IMR-90 (cell line): ENCODE results near the gene ZNF74. TPM values are rescaled to one million over a fixed set of nuclear protein-coding genes. Genes with fewer than 3 reads are reported as not detected.

Experiments
- ATAC-seq: fragments of 200-7000 bp; cut with Tn5 transposase; 2 replicates; pipeline ENCODE4 v1.9.1; 2020; ENCODE audit warnings: low read depth, mild to moderate bottlenecking, moderate library complexity
- Bru-seq: library from RNA; stranded (reverse); fragments of 400-500 nt; gene quantifications from one replicate; lab custom pipeline; 2021; lab: Mats Ljungman, UMichigan
- BruChase-seq, 2 experiments: library from RNA; stranded (reverse); fragments of 400-500 nt; gene quantifications; one replicate each; lab custom pipeline; 2021; lab: Mats Ljungman, UMichigan
- BruUV-seq: library from RNA; stranded (reverse); fragments of 400-500 nt; replicated peaks from 2 replicates; lab custom pipeline; 2021; lab: Mats Ljungman, UMichigan
- CTCF ChIA-PET: fragments of 300-600 bp; formaldehyde crosslinking; extraction: SDS; loops from one replicate; lab custom pipeline; 2021; ENCODE audit warnings: antibody characterized with exemption; lab: Yijun Ruan, JAX
- POLR2A ChIA-PET: fragments of 300-600 bp; sonication (Branson Sonifier 250); formaldehyde crosslinking; loops from one replicate; lab custom pipeline; 2022; ENCODE audit warnings: antibody characterized with exemption; ENCODE audit not compliant: unreplicated experiment; lab: Charles Lee
- DNase-seq: peaks from one replicate; pipeline ENCODE4 v3.0.0; 2013
- H2AFZ ChIP-seq: replicated peaks from 2 replicates; pipeline ENCODE3; 2013; ENCODE audit warnings: low read length, mild to moderate bottlenecking; ENCODE audit not compliant: poor library complexity
- H2AK5ac ChIP-seq: 2 replicates; pipeline ENCODE4 v1.6.1; 2013; ENCODE audit warnings: low read depth, low read length, inconsistent platforms
- H2AK9ac ChIP-seq: replicated peaks from 2 replicates; pipeline ENCODE3; 2013; ENCODE audit warnings: mild to moderate bottlenecking, low read depth, low read length, moderate library complexity; ENCODE audit not compliant: poor library complexity
- H2BK120ac ChIP-seq: 2 replicates; pipeline ENCODE4 v1.6.1; 2013; ENCODE audit warnings: low read depth, low read length, inconsistent platforms
- H2BK15ac ChIP-seq: 3 replicates; pipeline ENCODE4 v1.6.1; 2013; ENCODE audit warnings: low read depth, low read length, inconsistent platforms
- H2BK20ac ChIP-seq: 2 replicates; pipeline ENCODE4 v1.6.1; 2013; ENCODE audit warnings: low read depth, mild to moderate bottlenecking, inconsistent platforms, low read length, moderate library complexity
- H2BK5ac ChIP-seq: 2 replicates; pipeline ENCODE4 v1.6.1; 2013; ENCODE audit warnings: mild to moderate bottlenecking, low read depth, low read length, inconsistent platforms; ENCODE audit not compliant: poor library complexity, severe bottlenecking
- H3K14ac ChIP-seq: replicated peaks from 2 replicates; pipeline ENCODE4 v1.6.1; 2013; ENCODE audit warnings: low read depth, low read length, inconsistent platforms
- H3K18ac ChIP-seq: 2 replicates; pipeline ENCODE4 v1.6.1; 2013; ENCODE audit warnings: low read depth, low read length, control low read depth
- H3K23ac ChIP-seq: 2 replicates; pipeline ENCODE4 v1.6.1; 2013; ENCODE audit warnings: low read depth, low read length, inconsistent platforms
- H3K27ac ChIP-seq: 2 replicates; pipeline ENCODE4 v1.5.1; 2013; ENCODE audit warnings: mild to moderate bottlenecking, control low read depth, low read length; ENCODE audit not compliant: insufficient read depth
- H3K27me3 ChIP-seq: 2 replicates; pipeline ENCODE4 v1.6.1; 2013; ENCODE audit warnings: low read length; ENCODE audit not compliant: control insufficient read depth, insufficient read depth
- H3K36me3 ChIP-seq: 2 replicates; pipeline ENCODE4 v1.6.1; 2013; ENCODE audit warnings: low read length, mixed read lengths; ENCODE audit not compliant: control insufficient read depth, insufficient read depth
- H3K4ac ChIP-seq: 2 replicates; pipeline ENCODE4 v1.6.1; 2013; ENCODE audit warnings: low read depth, low read length, inconsistent platforms
- H3K4me1 ChIP-seq: 2 replicates; pipeline ENCODE4 v1.6.1; 2013; ENCODE audit warnings: low read length, mixed read lengths; ENCODE audit not compliant: control insufficient read depth, insufficient read depth
- H3K4me2 ChIP-seq: 2 replicates; pipeline ENCODE4 v1.6.1; 2013; ENCODE audit warnings: low read depth, mild to moderate bottlenecking, control low read depth, low read length, moderate library complexity
- H3K4me3 ChIP-seq: 2 replicates; pipeline ENCODE4 v1.5.1; 2013; ENCODE audit warnings: low read depth, mild to moderate bottlenecking, control low read depth, low read length, moderate library complexity; ENCODE audit not compliant: insufficient read depth
- H3K56ac ChIP-seq: 2 replicates; pipeline ENCODE4 v1.6.1; 2013; ENCODE audit warnings: low read length, inconsistent platforms; ENCODE audit not compliant: insufficient read depth; ENCODE audit errors: extremely low read depth
- H3K79me1 ChIP-seq, 2 experiments: 2 replicates each; pipeline ENCODE4 v1.6.1; 2013; ENCODE audit warnings: low read length in 2 of 2, inconsistent platforms in 1 of 2, low read depth in 1 of 2
- H3K9ac ChIP-seq: 2 replicates; pipeline ENCODE4 v1.6.1; 2013; ENCODE audit warnings: low read depth, low read length, control low read depth
- H3K9me1 ChIP-seq: 2 replicates; pipeline ENCODE4 v1.6.1; 2013; ENCODE audit warnings: low read length, inconsistent platforms; ENCODE audit not compliant: insufficient read depth
- H3K9me3 ChIP-seq: 2 replicates; pipeline ENCODE4 v1.6.1; 2013; ENCODE audit warnings: low read length; ENCODE audit not compliant: control insufficient read depth, insufficient read depth
- H4K20me1 ChIP-seq: 2 replicates; pipeline ENCODE4 v1.6.1; 2013; ENCODE audit warnings: low read length, inconsistent platforms; ENCODE audit not compliant: insufficient read depth
- H4K5ac ChIP-seq: 2 replicates; pipeline ENCODE4 v1.6.1; 2013; ENCODE audit warnings: mild to moderate bottlenecking, low read depth, low read length, control low read depth
- H4K8ac ChIP-seq, 2 experiments: 2 replicates each; pipeline ENCODE4 v1.6.1; 2013; ENCODE audit warnings: low read depth in 2 of 2, low read length in 2 of 2, control low read depth in 1 of 2, inconsistent platforms in 1 of 2
- H4K91ac ChIP-seq: 2 replicates; pipeline ENCODE4 v1.6.1; 2013; ENCODE audit warnings: low read depth, low read length, inconsistent platforms; ENCODE audit not compliant: insufficient read depth
- FOS ChIP-seq: fragments of 150-350 bp; IDR thresholded peaks from 2 replicates; pipeline ENCODE4 v1.6.1; 2016; ENCODE audit warnings: low read depth, low read length
- MAFK ChIP-seq: IDR thresholded peaks from 2 replicates; pipeline ENCODE4 v1.6.1; 2012; ENCODE audit warnings: low read depth, low read length, improper control_type of control experiment
- MXI1 ChIP-seq: IDR thresholded peaks from 2 replicates; pipeline ENCODE4 v1.6.1; 2012; ENCODE audit warnings: low read depth, mild to moderate bottlenecking, low read length, moderate library complexity, borderline replicate concordance
- NFE2L2 ChIP-seq: fragments of 150-350 bp; IDR thresholded peaks from 2 replicates; pipeline ENCODE4 v1.6.1; 2016; ENCODE audit warnings: low read depth, mild to moderate bottlenecking, low read length
- POLR2A ChIP-seq: IDR thresholded peaks from 2 replicates; pipeline ENCODE4 v1.6.1; 2012; ENCODE audit warnings: mild to moderate bottlenecking, low read depth, low read length
- RAD21 ChIP-seq: IDR thresholded peaks from 2 replicates; pipeline ENCODE4 v1.6.1; 2012; ENCODE audit warnings: low read length, improper control_type of control experiment
- SMC3 ChIP-seq: fragments of 150-350 bp; IDR thresholded peaks from 2 replicates; pipeline ENCODE4 v1.6.1; 2016; ENCODE audit warnings: low read depth, mild to moderate bottlenecking, antibody characterized with exemption, low read length, moderate library complexity
- USF2 ChIP-seq: fragments of 150-350 bp; IDR thresholded peaks from 2 replicates; pipeline ENCODE4 v1.6.1; 2017; ENCODE audit warnings: mild to moderate bottlenecking, antibody characterized with exemption, low read length, low read depth
- WGBS, 2 experiments: methylation state at CpG; one replicate each; pipeline versions ENCODE4 v1.1.5 to v1.1.7; 2013; ENCODE audit warnings: missing lambda C conversion rate in 2 of 2; ENCODE audit not compliant: insufficient read length in 1 of 2; ENCODE audit errors: extremely low coverage in 2 of 2; 5-methylcytosine and 5-hydroxymethylcytosine counted together
- dilution Hi-C: fragments of 300-500 bp; cut with HindIII; formaldehyde crosslinking; loops from one replicate; pipeline ENCODE4 v1.14.3; 2018; ENCODE audit warnings: low sequenced_read_pairs; ENCODE audit not compliant: unreplicated experiment
- in situ Hi-C: fragments of 300-500 bp; cut with MboI; formaldehyde crosslinking; loops from 3 replicates; pipeline ENCODE4 v1.14.3; 2019; ENCODE audit warnings: low sequenced_read_pairs, inconsistent platforms, mixed read lengths
- intact Hi-C: fragments of 100-400 bp; cut with micrococcal nuclease; formaldehyde crosslinking; loops from 2 replicates; pipeline ENCODE4 v1.10.0; 2022
- long read RNA-seq: library from polyadenylated mRNA; unstranded; transcript quantifications from one replicate; pipeline ENCODE4 v2.0.0, GENCODE V29; 2021; ENCODE audit not compliant: unreplicated experiment
- polyA plus RNA-seq, 3 experiments: library from polyadenylated mRNA; depleted of rRNA; stranded (reverse); fragments of >200 nt; gene quantifications; 2 replicates each; pipeline ENCODE4 v1.2.3, GENCODE V29; 2012; ENCODE audit warnings: low replicate concordance in 1 of 3
- total RNA-seq: library from RNA; depleted of rRNA; stranded (reverse); fragments of >200 nt; gene quantifications from 2 replicates; pipeline ENCODE4 v1.2.3, GENCODE V29; 2012; rRNA removed

Gene ZNF74
- total RNA-seq: 6.9 and 7.5 TPM in 2 replicates
- polyA plus RNA-seq (2012; rRNA removed): 8.4 TPM in 2 replicates
- 5.9 and 10.0 TPM in 2 replicates for polyA plus RNA-seq (2012; cell fraction: cytosol; rRNA removed)
- polyA plus RNA-seq (2012; cell fraction: nucleus; rRNA removed; ENCODE audit: low replicate concordance): 14.7 and 28.8 TPM in 2 replicates
- Bru-seq, nascent RNA: percentile 51 among the genes with signal in this experiment
- BruChase-seq, experiment 1, labeled RNA remaining after a 6-hour chase: percentile 72 among the genes with signal in this experiment
- percentile 68 among the genes with signal in this experiment for BruChase-seq, experiment 2, labeled RNA remaining after a 2-hour chase
- long read RNA-seq, transcript ZNF74-202 (5 exons, 3,159 nt): major isoform, 12 of 30 reads
- long read RNA-seq, transcript ZNF74-203 (4 exons, 2,789 nt): minor isoform, 8 of 30 reads
- long read RNA-seq, partial matches to known transcripts: 1 of 30 reads
- long read RNA-seq, other reads (novel, unspliced or antisense): 9 of 30 reads

- no peak within 1 kb of the TSS; the same call in 1 of the 2 replicates for H2BK20ac ChIP-seq
- H3K36me3 ChIP-seq: 0 out of 2 replicates have a peak, but pooled peaks cover 3% of the 10 kb centered on the region
- peak within 1 kb of the TSS; percentile 38 for H2BK120ac ChIP-seq
- H2AK5ac ChIP-seq: peak within 1 kb of the TSS; percentile 91
- intact Hi-C loops: loop anchor here (2.0 kb wide), 1 partner anchor 73 kb away; the partner anchor contains the start of gene DGCR6L
- in situ Hi-C loops: loop anchor here (10.0 kb wide), 1 partner anchor 61 kb away; no protein-coding TSS in a partner anchor
- peaks cover 13% of the 10 kb centered on the region for H4K20me1 ChIP-seq
- H3K4me1 ChIP-seq: peaks cover 14% of the 10 kb centered on the region
- peak within 1 kb of the TSS; percentile 99 for H2AFZ ChIP-seq
- H3K18ac ChIP-seq: peak within 1 kb of the TSS; percentile 83
- H3K9ac ChIP-seq: peak within 1 kb of the TSS; percentile 86
- H3K27me3 ChIP-seq: no peaks in the 10 kb centered on the region
- POLR2A ChIA-PET: interaction anchor here (0.6 kb wide), 1 partner anchor 74 kb away, joined by 3 read pairs; the partner anchor contains the start of gene DGCR6L
- H4K91ac ChIP-seq: peak within 1 kb of the TSS; percentile 94
- H3K56ac ChIP-seq: peak within 1 kb of the TSS; percentile 57
- peak within 1 kb of the TSS; percentile 87 for H3K23ac ChIP-seq
- peaks cover 5% of the 10 kb centered on the region for H3K9me3 ChIP-seq
- H3K9me1 ChIP-seq: peaks cover 30% of the 10 kb centered on the region
- peak within 1 kb of the TSS; percentile 98 to 100 for H4K8ac ChIP-seq
- H2AK9ac ChIP-seq: peak within 1 kb of the TSS; percentile 97
- peak within 1 kb of the TSS; percentile 95 for H3K4me2 ChIP-seq
- peak within 1 kb of the TSS; percentile 99 for H4K5ac ChIP-seq
- H3K4ac ChIP-seq: peak within 1 kb of the TSS; percentile 93
- 6% methylated on average over 35 of the region's 71 CpGs; no CpG with 5 or more reads in 1 of the 2 experiments for WGBS, 2 experiments
- peak within 1 kb of the TSS; percentile 75 for H3K4me3 ChIP-seq
- DNase-seq (peak; percentile 88), ATAC-seq (peak; percentile 97)
- H3K27ac ChIP-seq: peak within 1 kb of the TSS; percentile 86
- dilution Hi-C loops: no loop called here
- peak within 1 kb of the TSS; percentile 80 for H2BK5ac ChIP-seq
- H3K79me1 ChIP-seq: peaks cover 22 to 37% of the 10 kb centered on the region in 2 experiments
- TF ChIP-seq FOS (no peak), USF2 (no peak), RAD21 (no peak; the same call in 1 of the 2 replicates), MXI1 (peak; percentile 87), NFE2L2 (no peak), POLR2A (peak; percentile 55), SMC3 (no peak), MAFK (no peak)
- BruUV-seq: no TSS peak
- peak within 1 kb of the TSS; percentile 94 for H3K14ac ChIP-seq
- H2BK15ac ChIP-seq: peak within 1 kb of the TSS; percentile 31; the same call in 1 of the 3 replicates
- CTCF ChIA-PET: interaction anchor here (1.1 kb wide), 1 partner anchor 237 kb away, joined by 3 read pairs; no protein-coding TSS in a partner anchor
Measured at GRCh38 chr22:20393705-20394476, at the start of gene ZNF74. TSS of gene ZNF74 (plus strand) at chr22:20394151. CDS start at chr22:20394629, 478 bp downstream.
